Measurements from ENCODE around the gene HPD. TPM values are rescaled to one million over a fixed set of nuclear protein-coding genes. Genes with fewer than 3 reads are reported as not detected.

The HPD gene
- total RNA-seq, 1 experiment from 2014 or later, result 0.39 TPM

- TF ChIP-seq ATF6 (CRISPR knock-in tag; IDR thresholded peaks at IDR 0.05), result no peak
- TF ChIP-seq ZBTB43 (CRISPR knock-in tag; IDR thresholded peaks at IDR 0.05), result no peak
- no peak for TF ChIP-seq MXD4 (CRISPR knock-in tag; IDR thresholded peaks at IDR 0.05; ENCODE audit: borderline replicate concordance)
- TF ChIP-seq HMGA2 (CRISPR knock-in tag; IDR thresholded peaks at IDR 0.05), result no peak
- TF ChIP-seq, protein P1, sequence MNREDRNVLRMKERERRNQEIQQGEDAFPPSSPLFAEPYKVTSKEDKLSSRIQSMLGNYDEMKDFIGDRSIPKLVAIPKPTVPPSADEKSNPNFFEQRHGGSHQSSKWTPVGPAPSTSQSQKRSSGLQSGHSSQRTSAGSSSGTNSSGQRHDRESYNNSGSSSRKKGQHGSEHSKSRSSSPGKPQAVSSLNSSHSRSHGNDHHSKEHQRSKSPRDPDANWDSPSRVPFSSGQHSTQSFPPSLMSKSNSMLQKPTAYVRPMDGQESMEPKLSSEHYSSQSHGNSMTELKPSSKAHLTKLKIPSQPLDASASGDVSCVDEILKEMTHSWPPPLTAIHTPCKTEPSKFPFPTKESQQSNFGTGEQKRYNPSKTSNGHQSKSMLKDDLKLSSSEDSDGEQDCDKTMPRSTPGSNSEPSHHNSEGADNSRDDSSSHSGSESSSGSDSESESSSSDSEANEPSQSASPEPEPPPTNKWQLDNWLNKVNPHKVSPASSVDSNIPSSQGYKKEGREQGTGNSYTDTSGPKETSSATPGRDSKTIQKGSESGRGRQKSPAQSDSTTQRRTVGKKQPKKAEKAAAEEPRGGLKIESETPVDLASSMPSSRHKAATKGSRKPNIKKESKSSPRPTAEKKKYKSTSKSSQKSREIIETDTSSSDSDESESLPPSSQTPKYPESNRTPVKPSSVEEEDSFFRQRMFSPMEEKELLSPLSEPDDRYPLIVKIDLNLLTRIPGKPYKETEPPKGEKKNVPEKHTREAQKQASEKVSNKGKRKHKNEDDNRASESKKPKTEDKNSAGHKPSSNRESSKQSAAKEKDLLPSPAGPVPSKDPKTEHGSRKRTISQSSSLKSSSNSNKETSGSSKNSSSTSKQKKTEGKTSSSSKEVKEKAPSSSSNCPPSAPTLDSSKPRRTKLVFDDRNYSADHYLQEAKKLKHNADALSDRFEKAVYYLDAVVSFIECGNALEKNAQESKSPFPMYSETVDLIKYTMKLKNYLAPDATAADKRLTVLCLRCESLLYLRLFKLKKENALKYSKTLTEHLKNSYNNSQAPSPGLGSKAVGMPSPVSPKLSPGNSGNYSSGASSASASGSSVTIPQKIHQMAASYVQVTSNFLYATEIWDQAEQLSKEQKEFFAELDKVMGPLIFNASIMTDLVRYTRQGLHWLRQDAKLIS (CRISPR knock-in tag; IDR thresholded peaks at IDR 0.05; ENCODE audit: borderline replicate concordance), result no peak
- TF ChIP-seq ATF2 (CRISPR knock-in tag; IDR thresholded peaks at IDR 0.05; ENCODE audit: borderline replicate concordance, low read depth), result no peak
- no peak for TF ChIP-seq RORB (CRISPR knock-in tag; IDR thresholded peaks at IDR 0.05)
- TF ChIP-seq, protein P2, sequence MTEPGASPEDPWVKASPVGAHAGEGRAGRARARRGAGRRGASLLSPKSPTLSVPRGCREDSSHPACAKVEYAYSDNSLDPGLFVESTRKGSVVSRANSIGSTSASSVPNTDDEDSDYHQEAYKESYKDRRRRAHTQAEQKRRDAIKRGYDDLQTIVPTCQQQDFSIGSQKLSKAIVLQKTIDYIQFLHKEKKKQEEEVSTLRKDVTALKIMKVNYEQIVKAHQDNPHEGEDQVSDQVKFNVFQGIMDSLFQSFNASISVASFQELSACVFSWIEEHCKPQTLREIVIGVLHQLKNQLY (CRISPR knock-in tag; IDR thresholded peaks at IDR 0.05), result no peak
- no peak for TF ChIP-seq NFATC4 (CRISPR knock-in tag; IDR thresholded peaks at IDR 0.05)
- TF ChIP-seq ZNF219 (CRISPR knock-in tag; IDR thresholded peaks at IDR 0.05; ENCODE audit: borderline replicate concordance), result no peak
- no peak for TF ChIP-seq TEAD4 (CRISPR knock-in tag; IDR thresholded peaks at IDR 0.05)
- TF ChIP-seq NFYB (CRISPR knock-in tag; conservative IDR thresholded peaks at IDR 0.05; ENCODE audit: low read depth), result no peak
- TF ChIP-seq, protein P3, sequence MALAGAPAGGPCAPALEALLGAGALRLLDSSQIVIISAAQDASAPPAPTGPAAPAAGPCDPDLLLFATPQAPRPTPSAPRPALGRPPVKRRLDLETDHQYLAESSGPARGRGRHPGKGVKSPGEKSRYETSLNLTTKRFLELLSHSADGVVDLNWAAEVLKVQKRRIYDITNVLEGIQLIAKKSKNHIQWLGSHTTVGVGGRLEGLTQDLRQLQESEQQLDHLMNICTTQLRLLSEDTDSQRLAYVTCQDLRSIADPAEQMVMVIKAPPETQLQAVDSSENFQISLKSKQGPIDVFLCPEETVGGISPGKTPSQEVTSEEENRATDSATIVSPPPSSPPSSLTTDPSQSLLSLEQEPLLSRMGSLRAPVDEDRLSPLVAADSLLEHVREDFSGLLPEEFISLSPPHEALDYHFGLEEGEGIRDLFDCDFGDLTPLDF (CRISPR knock-in tag; IDR thresholded peaks at IDR 0.05), result no peak
- no peak for TF ChIP-seq ZNF317 (CRISPR knock-in tag; IDR thresholded peaks at IDR 0.05; ENCODE audit: borderline replicate concordance, low read depth)
- TF ChIP-seq ZNF671 (CRISPR knock-in tag; IDR thresholded peaks at IDR 0.05), result no peak
- TF ChIP-seq KAT7 (CRISPR knock-in tag; IDR thresholded peaks at IDR 0.05; ENCODE audit: borderline replicate concordance), result no peak
- no peak for TF ChIP-seq SMAD4 (CRISPR knock-in tag; IDR thresholded peaks at IDR 0.05)
- no peak for TF ChIP-seq ETV6 (CRISPR knock-in tag; IDR thresholded peaks at IDR 0.05)
- TF ChIP-seq MYBL2 (CRISPR knock-in tag; IDR thresholded peaks at IDR 0.05), result peak; percentile 3; the same call in 1 of the 2 replicates
- TF ChIP-seq ZNF138 (CRISPR knock-in tag; conservative IDR thresholded peaks at IDR 0.05), result no peak
- TF ChIP-seq GRHL2 (CRISPR knock-in tag; IDR thresholded peaks at IDR 0.05; ENCODE audit: insufficient replicate concordance, severe bottlenecking), result no peak
- TF ChIP-seq, protein P4, sequence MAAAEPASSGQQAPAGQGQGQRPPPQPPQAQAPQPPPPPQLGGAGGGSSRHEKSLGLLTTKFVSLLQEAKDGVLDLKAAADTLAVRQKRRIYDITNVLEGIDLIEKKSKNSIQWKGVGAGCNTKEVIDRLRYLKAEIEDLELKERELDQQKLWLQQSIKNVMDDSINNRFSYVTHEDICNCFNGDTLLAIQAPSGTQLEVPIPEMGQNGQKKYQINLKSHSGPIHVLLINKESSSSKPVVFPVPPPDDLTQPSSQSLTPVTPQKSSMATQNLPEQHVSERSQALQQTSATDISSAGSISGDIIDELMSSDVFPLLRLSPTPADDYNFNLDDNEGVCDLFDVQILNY (CRISPR knock-in tag; IDR thresholded peaks at IDR 0.05), result no peak; the same call in 1 of the 2 replicates
- TF ChIP-seq ZBTB21 (CRISPR knock-in tag; IDR thresholded peaks at IDR 0.05; ENCODE audit: borderline replicate concordance), result no peak; the same call in 1 of the 2 replicates
- TF ChIP-seq, protein P5, sequence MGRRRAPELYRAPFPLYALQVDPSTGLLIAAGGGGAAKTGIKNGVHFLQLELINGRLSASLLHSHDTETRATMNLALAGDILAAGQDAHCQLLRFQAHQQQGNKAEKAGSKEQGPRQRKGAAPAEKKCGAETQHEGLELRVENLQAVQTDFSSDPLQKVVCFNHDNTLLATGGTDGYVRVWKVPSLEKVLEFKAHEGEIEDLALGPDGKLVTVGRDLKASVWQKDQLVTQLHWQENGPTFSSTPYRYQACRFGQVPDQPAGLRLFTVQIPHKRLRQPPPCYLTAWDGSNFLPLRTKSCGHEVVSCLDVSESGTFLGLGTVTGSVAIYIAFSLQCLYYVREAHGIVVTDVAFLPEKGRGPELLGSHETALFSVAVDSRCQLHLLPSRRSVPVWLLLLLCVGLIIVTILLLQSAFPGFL (CRISPR knock-in tag; IDR thresholded peaks at IDR 0.05; ENCODE audit: borderline replicate concordance), result no peak
- TF ChIP-seq FOXK1 (CRISPR knock-in tag; IDR thresholded peaks at IDR 0.05), result peak; percentile 62
- TF ChIP-seq ELF4 (CRISPR knock-in tag; IDR thresholded peaks at IDR 0.05; ENCODE audit: low read depth), result no peak
These were observed 47.0 kb downstream of the HPD start (continued) for GRCh38 chr12:121811434-121812319.
